NCI-H1092 treated with DMSO at 0.1 percent for 48 hours (cell line): Measurements from ENCODE around the gene HOXD3.

Experiments used
- DNase-seq: peaks from one replicate; lab custom pipeline; 2025; lab: John Stamatoyannopoulos, UW

HOXD3 gene

GRCh38 chr2:176156807-176157498, at the start of gene HOXD3:
Gene HOXD3, plus strand, starts transcription at chr2:176157307. Its CDS starts 11,808 bp downstream, at chr2:176169115.
- no peak for DNase-seq

DNA sequence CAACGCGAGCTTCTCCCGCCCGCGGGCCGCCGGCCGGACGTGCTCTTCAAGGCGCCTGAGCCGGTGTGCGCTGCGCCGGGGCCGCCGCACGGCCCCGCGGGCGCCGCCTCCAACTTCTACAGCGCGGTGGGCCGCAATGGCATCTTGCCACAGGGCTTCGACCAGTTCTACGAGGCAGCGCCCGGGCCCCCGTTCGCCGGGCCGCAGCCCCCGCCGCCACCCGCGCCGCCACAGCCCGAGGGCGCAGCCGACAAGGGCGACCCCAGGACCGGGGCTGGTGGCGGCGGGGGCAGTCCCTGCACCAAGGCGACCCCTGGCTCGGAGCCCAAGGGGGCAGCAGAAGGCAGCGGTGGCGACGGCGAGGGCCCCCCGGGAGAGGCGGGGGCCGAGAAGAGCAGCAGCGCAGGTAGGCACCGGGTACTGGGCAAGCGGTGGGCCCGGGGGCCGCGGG, 49.4 kb upstream of the HOXD3 start:
- DNase-seq: no peak

DNA sequence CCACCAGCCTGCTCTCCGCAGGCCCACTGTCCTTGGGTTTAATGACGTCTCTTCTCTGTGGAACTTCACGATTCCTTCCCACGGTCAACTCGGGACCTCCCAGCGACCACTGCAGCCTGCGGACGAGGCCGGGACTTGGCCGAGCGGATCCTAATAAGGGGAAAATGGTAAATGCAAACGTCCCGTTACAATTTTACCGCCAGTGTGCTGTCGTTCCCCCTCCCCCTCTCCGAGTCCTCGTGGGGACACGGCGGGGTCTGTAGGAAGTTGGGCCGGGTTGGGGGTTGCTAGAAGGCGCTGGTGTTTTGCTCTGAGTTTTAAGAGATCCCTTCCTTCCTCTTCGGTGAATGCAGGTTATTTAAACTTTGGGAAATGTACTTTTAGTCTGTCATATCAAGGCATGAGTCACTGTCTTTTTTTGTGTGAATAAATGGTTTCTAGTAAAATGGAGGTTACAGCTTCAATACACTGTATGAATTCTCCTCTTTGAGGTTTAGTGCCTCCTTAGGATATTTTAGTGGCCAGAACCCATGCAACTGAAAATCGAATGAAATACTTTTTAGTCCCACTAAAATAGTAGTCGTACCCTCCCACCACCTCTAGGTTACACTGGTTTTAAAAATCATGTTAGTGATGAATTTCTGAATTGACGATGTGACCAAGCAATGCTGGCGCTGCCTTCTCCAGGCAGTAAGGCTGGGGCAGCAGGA, 47.8 kb upstream of the HOXD3 start:
- no peak for DNase-seq

DNA sequence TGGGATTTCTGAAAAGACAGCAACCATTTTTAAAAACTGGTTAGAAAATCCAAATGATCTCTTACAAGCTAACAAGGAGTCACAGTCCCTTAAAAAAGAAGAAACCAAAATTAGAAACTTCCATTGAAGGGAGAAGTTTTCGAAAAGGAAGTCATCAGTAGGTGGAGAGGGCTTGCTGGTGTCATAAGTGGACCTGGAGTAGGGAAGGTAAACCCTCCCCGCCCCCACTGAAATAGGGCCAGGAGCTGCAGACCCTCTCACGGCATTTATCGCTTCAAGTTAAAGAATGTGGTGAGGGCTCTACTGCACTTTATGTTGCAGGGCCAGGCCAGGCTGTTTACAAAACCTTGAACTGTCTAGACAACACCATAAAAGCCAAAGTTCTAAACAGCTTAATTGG, 47.2 kb upstream of the HOXD3 start:
- DNase-seq: no peak

GRCh38 chr2:176110415-176111308, 46.4 kb upstream of the HOXD3 start:
- DNase-seq: no peak

- DNase-seq: no peak
Observed at GRCh38 chr2:176111309-176111663, 45.8 kb upstream of the HOXD3 start.

DNA sequence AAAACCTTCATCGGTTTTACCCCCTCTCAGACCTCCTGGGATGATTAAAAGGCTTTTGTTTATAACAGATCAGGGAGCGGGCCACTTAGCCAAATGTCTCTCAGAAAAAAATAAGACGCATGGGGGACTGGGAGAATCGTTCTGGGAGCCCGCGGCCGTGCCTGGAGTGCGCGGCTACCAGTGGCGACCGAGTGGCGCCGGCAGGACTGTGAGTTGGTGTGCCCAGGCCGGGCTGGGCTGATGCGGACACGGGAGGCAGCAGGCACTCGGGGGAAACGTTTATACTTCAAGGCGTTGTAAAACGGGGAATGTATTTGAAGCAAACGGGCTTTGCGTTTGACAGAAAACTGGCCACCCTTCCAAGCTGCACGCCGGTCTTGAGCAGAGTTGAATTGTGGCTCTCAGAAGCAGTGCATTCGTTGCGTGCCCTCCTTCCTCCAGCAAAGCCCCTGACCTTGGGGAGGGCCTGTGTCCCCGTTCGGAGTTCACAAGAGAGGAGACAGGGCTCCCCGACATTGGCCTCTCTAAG, 45.2 kb upstream of the HOXD3 start:
- DNase-seq: no peak

GRCh38 chr2:176112375-176113302, 44.5 kb upstream of the HOXD3 start:
- DNase-seq: no peak

DNA sequence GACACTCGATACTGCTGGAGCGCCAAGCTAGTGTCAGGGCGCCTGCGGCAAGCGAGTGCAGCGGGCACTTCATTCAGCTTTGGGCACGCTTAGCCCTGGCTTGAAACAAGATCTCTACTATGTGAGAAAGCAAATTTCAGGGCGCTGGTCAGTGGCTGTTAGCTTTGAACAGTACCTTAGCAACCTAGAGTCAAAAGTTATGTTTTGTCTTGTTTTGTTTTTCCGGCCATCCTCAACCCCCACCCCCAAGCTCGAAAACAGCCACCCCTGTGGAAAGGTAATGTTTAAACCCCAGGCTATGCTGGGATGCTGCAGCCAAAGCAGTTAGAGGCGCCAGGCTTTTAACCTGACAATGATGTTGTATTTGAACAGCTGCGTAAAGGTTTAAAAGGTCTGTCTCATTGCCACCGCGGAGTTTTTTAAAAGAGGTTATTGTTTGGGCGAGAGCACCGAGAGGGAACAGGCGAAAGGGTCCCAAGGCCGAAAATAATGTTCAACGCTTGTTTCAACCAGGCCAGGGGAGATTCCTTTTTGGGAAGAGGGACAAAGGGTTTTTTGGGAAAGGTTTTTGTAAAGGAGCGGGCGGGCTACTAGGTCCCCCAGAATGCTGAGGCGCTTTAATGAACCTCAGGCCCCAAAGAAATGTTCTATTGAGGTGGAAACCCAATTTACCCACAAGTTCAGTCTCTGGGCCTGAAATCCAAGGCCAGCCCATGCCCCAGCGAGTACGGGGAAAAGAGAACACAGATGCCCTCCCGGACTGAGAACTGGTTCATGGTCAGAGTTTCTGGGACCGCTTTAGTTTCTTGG, 42.8 kb upstream of the HOXD3 start:
- DNase-seq: no peak

GRCh38 chr2:176114930-176115625, 42.0 kb upstream of the HOXD3 start:
- no peak for DNase-seq

- no peak for DNase-seq
Observed at GRCh38 chr2:176115883-176116813, 41.0 kb upstream of the HOXD3 start, which contains the start of gene HOXD10. Gene HOXD10, plus strand, starts transcription at chr2:176116778. Its CDS starts 56 bp downstream, at chr2:176116834.

GRCh38 chr2:176117162-176117822, 39.8 kb upstream of the HOXD3 start:
- no peak for DNase-seq

GRCh38 chr2:176117823-176118371, 39.2 kb upstream of the HOXD3 start:
- no peak for DNase-seq

- no peak for DNase-seq
Observed at GRCh38 chr2:176118601-176119339, 38.3 kb upstream of the HOXD3 start.

DNA sequence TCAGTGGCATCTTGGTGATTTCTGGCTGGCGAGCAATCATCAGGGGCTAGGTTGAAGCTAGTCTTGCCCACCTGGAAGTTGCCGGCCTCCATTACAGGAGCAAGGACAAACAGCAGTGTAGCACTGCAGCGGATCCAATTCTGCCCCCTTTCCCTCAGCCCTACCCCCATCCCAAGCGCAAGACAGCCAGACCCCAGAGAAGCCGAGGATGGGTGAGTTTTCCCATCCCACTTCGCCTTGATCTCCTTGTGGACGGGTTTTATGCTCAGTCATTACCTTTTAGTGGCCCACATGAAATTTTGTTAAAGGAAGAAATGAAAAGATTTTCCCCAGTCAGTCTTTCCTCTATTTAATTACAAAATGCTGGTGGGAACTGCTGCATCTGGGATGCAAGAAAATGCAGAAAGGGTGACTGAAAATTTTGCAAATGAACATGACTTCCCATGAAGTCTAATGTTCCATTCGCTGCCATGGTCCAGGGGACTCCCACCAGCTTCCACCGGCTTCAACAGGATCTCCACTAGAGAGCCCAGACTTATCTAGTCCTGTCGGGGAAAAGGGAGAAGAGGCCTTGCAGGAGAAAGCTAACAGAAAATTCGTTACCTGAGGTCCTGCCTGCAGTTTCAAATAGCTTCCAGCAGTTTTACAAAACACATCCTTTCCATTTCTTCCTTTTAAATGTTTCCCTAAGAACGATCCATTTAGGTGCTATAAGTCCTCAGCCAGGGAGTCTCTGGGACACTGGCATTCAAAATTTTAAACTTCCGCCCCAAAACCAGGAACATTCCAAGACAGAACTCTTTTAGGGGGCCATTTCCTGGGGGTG, 36.5 kb upstream of the HOXD3 start:
- no peak for DNase-seq
